Activated naive CD8-positive, alpha-beta T cell treated with anti-CD3 and anti-CD28 coated beads for 36 hours (primary cell): ENCODE measurements around the gene COL1A2. TPM values are rescaled to one million over a fixed set of nuclear protein-coding genes. Genes with fewer than 3 reads are reported as not detected.

Source experiments
- DNase-seq: peaks from one replicate; pipeline ENCODE4 v3.0.0; 2021
- H3K27ac Mint-ChIP-seq: one replicate; pipeline ENCODE4 v1.8.0; 2022; ENCODE audit warnings: mild to moderate bottlenecking, moderate library complexity, mixed read lengths
- H3K27me3 Mint-ChIP-seq: one replicate; pipeline ENCODE4 v1.8.0; 2022; ENCODE audit warnings: mild to moderate bottlenecking, mixed read lengths
- H3K36me3 Mint-ChIP-seq: one replicate; pipeline ENCODE4 v1.8.0; 2021; ENCODE audit warnings: mild to moderate bottlenecking, mixed read lengths
- H3K4me1 Mint-ChIP-seq: one replicate; pipeline ENCODE4 v1.8.0; 2021; ENCODE audit warnings: mixed read lengths
- H3K4me3 Mint-ChIP-seq: one replicate; pipeline ENCODE4 v1.8.0; 2022; ENCODE audit warnings: mild to moderate bottlenecking, moderate library complexity, mixed read lengths
- H3K9me3 Mint-ChIP-seq: one replicate; pipeline ENCODE4 v1.8.0; 2022; ENCODE audit warnings: mixed read lengths
- total RNA-seq, 2 experiments: library from RNA; stranded (reverse); gene quantifications; one replicate each; pipeline ENCODE4 v1.2.3, GENCODE V29; 2021

Gene COL1A2
- total RNA-seq, 2 experiments from 2014 or later, result 0.30 to 0.35 TPM

DNA sequence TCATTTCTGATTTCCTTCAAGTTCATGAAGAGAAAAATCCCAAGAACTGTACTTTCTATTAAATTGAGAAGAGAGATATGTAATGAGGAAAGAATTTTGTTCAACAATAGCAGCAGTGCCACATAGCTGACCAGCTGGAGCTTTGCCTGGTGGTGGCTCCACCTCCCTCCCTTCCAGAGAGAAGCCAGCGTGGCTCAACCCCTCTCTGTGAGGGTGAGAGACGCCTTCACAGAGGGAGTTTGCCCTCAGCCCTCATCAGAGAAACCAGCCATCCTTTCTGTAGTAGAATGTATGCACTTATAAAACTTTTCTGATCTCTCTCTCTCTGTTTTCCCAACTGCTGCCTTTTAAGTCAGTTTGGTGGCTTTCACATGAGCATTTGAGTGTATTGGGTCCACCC is 20.5 kb upstream of the COL1A2 start:
- Mint-ChIP-seq H3K27me3 (peaks cover 8% of the 10 kb centered on the region), H3K4me1 (no peaks in the 10 kb centered on the region), H3K36me3 (no peaks in the 10 kb centered on the region), H3K27ac (no peak overlapping the region), H3K9me3 (no peaks in the 10 kb centered on the region), H3K4me3 (no peak overlapping the region)
- DNase-seq, result no peak

DNA sequence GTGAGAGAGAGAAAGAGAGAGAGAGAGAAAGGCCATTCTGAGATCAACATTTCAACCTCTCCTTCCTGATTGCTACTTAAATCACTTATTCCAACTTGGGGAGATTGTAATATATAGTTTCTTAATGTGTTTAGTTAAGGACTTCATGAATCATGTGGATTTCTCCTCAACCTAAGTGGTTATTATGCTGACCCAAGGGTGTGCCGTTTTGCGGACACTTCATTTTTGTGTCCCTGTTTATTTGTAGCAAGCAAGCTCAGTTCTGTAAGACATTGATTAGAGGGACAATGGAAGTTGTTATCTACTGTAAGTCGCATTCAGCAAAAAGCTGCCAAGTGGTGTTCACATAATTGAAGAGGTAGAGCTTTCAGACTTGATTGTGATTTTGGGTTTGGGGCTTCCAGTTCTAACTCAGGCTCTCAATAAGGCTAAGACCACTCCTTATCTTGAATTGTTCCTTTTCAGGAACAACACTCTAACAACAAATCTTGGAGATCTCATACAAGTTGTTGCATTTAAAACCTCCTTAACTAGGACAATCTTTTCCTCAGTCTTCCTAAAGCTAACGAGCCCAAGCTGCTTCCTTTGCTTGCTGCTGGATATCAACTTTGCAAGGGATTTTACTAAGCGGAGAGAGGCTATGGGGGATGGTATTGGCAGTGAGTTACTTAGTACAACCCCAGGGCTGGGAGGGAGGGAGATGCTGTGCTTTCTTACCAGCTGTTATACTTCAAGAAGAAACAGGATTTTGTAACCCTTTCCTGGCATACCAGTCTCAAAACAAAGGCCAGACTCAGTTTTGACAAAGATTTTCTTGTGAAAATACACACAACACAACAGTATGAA is 19.8 kb upstream of the COL1A2 start:
- Mint-ChIP-seq H3K27ac (no peak overlapping the region), H3K9me3 (no peaks in the 10 kb centered on the region), H3K4me1 (no peaks in the 10 kb centered on the region), H3K27me3 (peaks cover 8% of the 10 kb centered on the region), H3K4me3 (no peak overlapping the region), H3K36me3 (no peaks in the 10 kb centered on the region)
- DNase-seq, result no peak

DNA sequence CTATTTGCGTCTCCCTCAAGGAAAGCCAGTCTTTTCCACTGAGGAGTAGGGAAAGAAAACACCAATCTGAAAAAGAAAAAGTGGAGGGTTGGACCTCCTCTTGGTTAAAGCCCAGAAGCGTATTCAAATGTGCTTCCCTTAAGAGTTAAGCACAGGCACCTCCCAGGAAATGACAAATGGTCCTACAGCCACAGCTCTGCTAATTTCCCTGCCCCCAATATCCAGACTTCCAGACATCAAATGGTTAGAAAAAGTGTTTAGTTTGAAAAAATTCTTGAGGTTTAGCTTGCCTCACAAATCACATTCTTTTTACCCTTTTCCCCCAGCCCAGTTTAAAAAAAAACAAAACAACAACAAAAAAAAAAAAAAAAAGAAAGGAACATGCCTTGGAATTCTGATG is 19.0 kb upstream of the COL1A2 start:
- peaks cover 8% of the 10 kb centered on the region for H3K27me3 Mint-ChIP-seq
- DNase-seq, result no peak
- H3K4me1 Mint-ChIP-seq, result no peaks in the 10 kb centered on the region
- no peak overlapping the region for H3K4me3 Mint-ChIP-seq
- H3K36me3 Mint-ChIP-seq, result no peaks in the 10 kb centered on the region
- H3K9me3 Mint-ChIP-seq, result no peaks in the 10 kb centered on the region
- no peak overlapping the region for H3K27ac Mint-ChIP-seq

DNA sequence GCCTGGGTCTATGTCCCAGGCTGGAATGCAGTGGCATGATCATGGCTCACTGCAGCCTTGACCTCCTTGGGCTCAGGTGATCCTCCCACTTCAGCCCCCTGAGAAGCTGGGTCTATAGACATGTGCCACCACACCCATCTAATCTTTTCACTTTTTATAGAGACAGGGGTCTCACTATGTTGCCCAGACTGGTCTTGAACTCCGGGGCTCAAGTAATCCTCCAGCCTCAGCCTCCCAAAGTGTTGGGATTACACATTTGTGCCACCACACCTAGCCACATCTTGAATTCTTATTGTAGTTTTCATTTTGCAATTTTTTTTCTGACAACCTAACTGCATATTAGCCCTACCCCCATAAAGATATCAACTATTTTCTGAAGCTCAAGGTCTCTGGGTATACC is 18.4 kb upstream of the COL1A2 start:
- H3K9me3 Mint-ChIP-seq, result no peaks in the 10 kb centered on the region
- no peak overlapping the region for H3K4me3 Mint-ChIP-seq
- no peak overlapping the region for H3K27ac Mint-ChIP-seq
- no peaks in the 10 kb centered on the region for H3K36me3 Mint-ChIP-seq
- no peaks in the 10 kb centered on the region for H3K4me1 Mint-ChIP-seq
- DNase-seq, result no peak
- H3K27me3 Mint-ChIP-seq, result peaks cover 8% of the 10 kb centered on the region

DNA sequence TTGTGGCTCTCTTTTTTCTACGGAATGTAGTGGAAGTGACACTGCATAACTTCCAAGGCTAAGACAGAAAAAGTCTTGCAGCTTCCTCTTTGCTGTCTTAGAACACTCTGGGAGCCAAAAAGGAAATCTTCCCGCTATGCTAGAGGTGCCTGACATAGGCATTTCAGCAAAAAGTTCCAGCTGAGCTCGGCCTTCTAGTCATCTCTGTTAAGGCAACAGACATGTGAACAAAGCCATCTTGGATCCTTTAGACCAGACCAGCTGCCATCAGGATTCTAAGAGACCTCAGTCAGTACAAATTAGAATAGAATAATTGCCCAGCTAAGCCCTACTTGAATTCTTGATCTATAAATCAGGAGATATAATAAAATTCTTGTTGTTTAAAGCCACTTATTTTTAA is 16.3 kb upstream of the COL1A2 start:
- H3K4me3 Mint-ChIP-seq, result no peak overlapping the region
- H3K27me3 Mint-ChIP-seq, result peaks cover 8% of the 10 kb centered on the region

DNA sequence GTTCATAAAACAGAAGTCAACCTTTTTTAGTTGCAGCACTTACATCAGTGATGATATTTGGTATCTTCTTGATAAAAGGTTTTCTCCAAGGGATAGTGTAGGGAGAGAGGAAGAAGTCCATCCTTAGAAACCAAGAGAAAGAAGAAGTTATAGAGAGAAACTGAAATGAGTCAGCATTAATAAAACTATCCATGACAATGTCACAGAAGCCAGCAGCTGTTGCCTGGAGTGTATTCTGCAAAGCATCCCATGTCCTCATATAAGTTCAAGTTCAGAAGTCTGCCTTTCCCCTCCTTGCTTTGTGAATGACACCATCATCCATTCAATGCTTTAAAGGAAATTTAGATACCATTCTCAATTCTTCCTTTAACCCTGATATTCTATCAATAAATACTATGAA is 14.4 kb upstream of the COL1A2 start:
- Mint-ChIP-seq H3K27me3 (peaks cover under 1% of the 10 kb centered on the region), H3K36me3 (no peaks in the 10 kb centered on the region), H3K4me3 (no peak overlapping the region), H3K9me3 (no peaks in the 10 kb centered on the region), H3K27ac (no peak overlapping the region), H3K4me1 (no peaks in the 10 kb centered on the region)
- DNase-seq, result no peak

More for the DNA sequence above, 16.3 kb upstream of the COL1A2 start:
- H3K27ac Mint-ChIP-seq, result no peak overlapping the region
- no peaks in the 10 kb centered on the region for H3K4me1 Mint-ChIP-seq
- no peaks in the 10 kb centered on the region for H3K36me3 Mint-ChIP-seq
- no peaks in the 10 kb centered on the region for H3K9me3 Mint-ChIP-seq
- no peak for DNase-seq

DNA sequence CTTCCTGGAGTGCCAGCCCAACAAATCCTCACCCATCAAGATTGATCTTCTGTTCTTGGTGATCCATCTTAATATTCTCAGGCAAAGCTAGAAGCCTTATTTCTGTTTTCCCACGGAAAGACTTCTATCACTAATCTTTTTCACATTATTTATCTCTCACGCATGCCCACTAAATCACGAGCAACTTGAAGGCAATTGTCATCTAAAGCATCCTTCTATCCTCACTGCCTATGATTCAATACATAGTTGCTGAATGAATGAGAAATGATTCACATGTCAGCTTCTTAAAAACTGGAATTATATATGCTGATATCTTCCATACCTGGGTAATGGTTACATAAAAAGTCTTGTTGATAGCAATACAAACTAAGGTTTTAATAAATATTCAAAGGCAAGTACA is 12.6 kb upstream of the COL1A2 start:
- Mint-ChIP-seq H3K27ac (no peak overlapping the region), H3K4me3 (no peak overlapping the region), H3K27me3 (no peaks in the 10 kb centered on the region), H3K4me1 (no peaks in the 10 kb centered on the region), H3K36me3 (no peaks in the 10 kb centered on the region), H3K9me3 (no peaks in the 10 kb centered on the region)
- no peak for DNase-seq

DNA sequence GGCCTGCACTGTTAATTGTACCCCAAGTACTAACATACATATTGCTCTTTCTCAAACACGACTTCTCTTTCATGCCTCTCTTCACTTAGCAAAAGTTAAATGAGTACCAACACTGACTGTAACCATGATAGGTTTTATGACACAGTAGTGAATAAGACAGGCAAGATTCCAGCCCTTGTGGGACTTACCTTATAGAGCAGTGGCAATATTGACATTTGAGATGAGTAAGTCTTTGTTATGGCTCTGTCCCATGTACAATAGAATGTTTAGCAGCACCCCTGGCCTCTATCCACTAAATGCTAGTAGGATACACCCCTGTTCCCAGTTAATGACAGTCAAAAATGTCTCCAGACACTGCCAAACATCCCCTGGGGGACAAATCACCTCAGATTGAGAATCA is 11.9 kb upstream of the COL1A2 start:
- H3K9me3 Mint-ChIP-seq, result no peaks in the 10 kb centered on the region
- DNase-seq, result no peak
- no peak overlapping the region for H3K27ac Mint-ChIP-seq
- no peaks in the 10 kb centered on the region for H3K36me3 Mint-ChIP-seq
- H3K4me1 Mint-ChIP-seq, result no peaks in the 10 kb centered on the region
- no peaks in the 10 kb centered on the region for H3K27me3 Mint-ChIP-seq
- H3K4me3 Mint-ChIP-seq, result no peak overlapping the region

DNA sequence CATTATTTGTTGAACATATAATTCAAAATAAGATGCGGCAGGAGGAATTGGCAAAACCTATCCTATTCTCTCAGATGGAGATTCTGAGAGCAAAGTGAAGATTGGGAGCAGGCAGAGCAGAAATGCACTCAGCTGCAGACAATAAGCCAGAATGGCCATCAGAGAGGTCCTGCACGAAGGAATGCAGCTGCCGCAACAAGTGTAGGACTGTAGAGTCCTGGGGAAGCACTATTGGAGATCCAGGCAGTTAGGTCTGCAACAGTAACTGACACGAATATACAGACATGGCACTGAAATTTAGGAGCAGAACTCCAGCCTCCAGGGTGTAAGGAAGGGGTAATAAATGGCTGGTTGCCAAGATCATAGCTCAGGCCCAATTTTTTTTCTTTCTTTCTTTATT is 10.4 kb upstream of the COL1A2 start:
- H3K9me3 Mint-ChIP-seq, result no peaks in the 10 kb centered on the region
- no peaks in the 10 kb centered on the region for H3K4me1 Mint-ChIP-seq
- no peak overlapping the region for H3K4me3 Mint-ChIP-seq
- DNase-seq, result no peak
- no peak overlapping the region for H3K27ac Mint-ChIP-seq
- H3K27me3 Mint-ChIP-seq, result no peaks in the 10 kb centered on the region
- H3K36me3 Mint-ChIP-seq, result no peaks in the 10 kb centered on the region

DNA sequence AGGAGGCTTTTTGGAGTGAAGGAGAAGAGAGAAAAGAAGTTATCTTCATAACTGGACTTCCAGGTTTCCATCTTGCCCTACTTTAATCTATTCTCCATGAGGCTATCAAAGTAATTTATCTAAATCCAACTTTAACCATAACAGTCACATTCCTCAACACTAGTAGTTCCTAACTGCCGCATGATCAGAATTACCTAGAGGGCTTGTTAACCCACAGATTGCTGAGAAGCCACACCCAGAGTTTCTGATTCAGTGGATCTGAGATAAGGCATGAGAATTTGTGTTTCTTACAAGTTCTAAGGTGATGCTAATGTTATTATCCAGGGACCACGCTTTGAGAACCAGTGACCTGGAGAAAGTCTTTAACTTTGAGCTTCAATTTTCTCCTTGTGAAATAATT is 8.3 kb upstream of the COL1A2 start:
- DNase-seq, result no peak
- Mint-ChIP-seq H3K36me3 (no peaks in the 10 kb centered on the region), H3K4me1 (no peaks in the 10 kb centered on the region), H3K27me3 (peaks cover 6% of the 10 kb centered on the region), H3K9me3 (no peaks in the 10 kb centered on the region), H3K27ac (no peak overlapping the region), H3K4me3 (no peak overlapping the region)

DNA sequence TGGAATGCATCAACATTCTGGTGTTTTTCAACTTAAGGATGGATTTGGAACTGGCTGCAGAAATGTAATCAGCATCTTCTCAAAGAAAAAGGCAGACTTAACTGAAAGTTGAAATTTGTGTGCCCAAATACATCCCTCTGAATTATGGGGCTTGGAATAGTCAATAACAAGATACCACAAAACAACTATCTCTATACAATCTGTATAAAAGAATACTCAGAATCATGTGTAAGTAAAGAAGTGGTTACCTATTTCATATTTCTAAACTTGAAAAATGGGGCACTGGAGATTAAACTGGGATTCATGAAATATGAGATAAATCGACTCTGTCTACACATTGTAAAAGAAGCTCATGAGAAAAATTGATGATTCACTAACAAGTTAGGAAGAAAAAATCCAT is 6.2 kb upstream of the COL1A2 start:
- no peak overlapping the region for H3K27ac Mint-ChIP-seq
- no peak for DNase-seq
- no peaks in the 10 kb centered on the region for H3K36me3 Mint-ChIP-seq
- H3K9me3 Mint-ChIP-seq, result no peaks in the 10 kb centered on the region
- H3K4me3 Mint-ChIP-seq, result no peak overlapping the region
- peaks cover 8% of the 10 kb centered on the region for H3K27me3 Mint-ChIP-seq
- peaks cover 12% of the 10 kb centered on the region for H3K4me1 Mint-ChIP-seq

DNA sequence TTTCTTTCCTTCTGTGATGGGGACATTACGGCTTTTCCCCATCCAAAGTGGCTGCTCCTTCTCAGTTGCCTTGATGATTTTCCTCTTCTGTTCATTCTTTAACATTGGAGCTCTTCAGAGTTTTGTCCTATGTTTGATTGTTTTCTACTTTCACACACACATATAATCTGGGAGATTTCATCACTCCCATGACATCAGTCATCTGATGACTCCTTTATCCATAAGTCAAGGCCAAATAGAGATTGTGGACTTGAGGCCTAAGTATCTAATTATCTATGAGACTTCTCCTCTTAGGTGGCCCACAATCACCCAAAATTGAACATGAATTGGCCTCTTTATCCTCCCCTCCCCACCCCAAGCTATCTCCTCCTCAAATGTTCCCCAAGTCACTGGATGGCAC is 5.3 kb upstream of the COL1A2 start:
- Mint-ChIP-seq H3K4me3 (no peak overlapping the region), H3K27ac (no peak overlapping the region), H3K4me1 (peaks cover 13% of the 10 kb centered on the region), H3K36me3 (no peaks in the 10 kb centered on the region), H3K9me3 (no peaks in the 10 kb centered on the region), H3K27me3 (peaks cover 12% of the 10 kb centered on the region)
- no peak for DNase-seq

DNA sequence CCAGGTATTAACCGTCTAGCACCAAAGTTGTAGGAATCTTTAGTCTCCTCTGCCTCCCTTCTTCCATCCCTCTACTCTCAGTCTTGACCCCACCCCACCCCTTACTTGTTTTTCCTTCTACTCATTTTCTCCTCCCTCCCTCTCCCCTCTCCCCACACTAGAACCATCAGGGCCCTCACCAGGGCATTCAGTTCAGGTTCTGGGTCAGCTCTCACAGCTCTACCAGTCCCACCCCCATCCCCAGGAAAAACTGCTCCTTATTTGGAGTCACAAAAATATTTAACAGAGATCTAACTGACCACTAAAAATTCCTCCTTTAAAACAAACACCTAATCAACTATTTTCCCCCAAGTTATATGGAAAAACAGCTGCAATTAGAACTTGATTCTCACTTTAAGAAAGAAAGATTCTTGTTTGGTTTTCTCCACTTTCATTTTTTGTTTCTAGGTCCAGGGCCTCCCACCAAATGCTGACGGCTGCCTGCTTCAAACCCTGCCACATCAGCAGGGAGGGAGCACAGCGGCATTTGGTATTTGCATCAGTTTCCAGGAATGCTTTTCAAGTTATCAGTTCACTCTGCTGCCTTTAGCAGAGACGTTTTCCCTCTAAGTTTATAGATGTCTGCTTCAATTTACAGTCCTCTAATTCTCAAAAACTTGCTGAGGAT is 2.8 kb upstream of the COL1A2 start:
- Mint-ChIP-seq H3K4me1 (peaks cover 17% of the 10 kb centered on the region), H3K36me3 (no peaks in the 10 kb centered on the region), H3K27ac (peak overlapping the region; percentile 59), H3K4me3 (peak overlapping the region; percentile 11), H3K27me3 (peaks cover 31% of the 10 kb centered on the region), H3K9me3 (no peaks in the 10 kb centered on the region)
- DNase-seq, result peak; percentile 11

DNA sequence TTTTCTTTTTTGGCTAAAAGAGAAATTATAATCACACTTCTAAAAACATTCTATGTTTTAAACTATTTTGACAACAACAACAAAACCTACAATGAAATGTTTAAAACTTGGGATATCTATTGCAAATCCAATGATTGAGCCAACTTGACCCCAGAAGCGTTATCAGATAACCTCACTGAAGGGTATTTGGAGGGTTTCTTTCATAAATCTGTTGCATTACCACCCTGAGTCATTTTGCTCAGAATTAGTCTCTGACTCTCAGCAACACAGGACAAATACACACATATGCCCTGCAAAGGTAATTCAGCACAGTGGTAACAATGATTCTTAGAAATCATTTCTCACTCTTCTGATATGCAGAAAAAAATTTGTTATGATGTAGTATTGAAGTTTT is 2.3 kb upstream of the COL1A2 start:
- Mint-ChIP-seq H3K27ac (no peak overlapping the region), H3K36me3 (no peaks in the 10 kb centered on the region), H3K9me3 (no peaks in the 10 kb centered on the region), H3K4me3 (no peak overlapping the region), H3K27me3 (peaks cover 32% of the 10 kb centered on the region), H3K4me1 (peaks cover 17% of the 10 kb centered on the region)
- DNase-seq, result no peak

DNA sequence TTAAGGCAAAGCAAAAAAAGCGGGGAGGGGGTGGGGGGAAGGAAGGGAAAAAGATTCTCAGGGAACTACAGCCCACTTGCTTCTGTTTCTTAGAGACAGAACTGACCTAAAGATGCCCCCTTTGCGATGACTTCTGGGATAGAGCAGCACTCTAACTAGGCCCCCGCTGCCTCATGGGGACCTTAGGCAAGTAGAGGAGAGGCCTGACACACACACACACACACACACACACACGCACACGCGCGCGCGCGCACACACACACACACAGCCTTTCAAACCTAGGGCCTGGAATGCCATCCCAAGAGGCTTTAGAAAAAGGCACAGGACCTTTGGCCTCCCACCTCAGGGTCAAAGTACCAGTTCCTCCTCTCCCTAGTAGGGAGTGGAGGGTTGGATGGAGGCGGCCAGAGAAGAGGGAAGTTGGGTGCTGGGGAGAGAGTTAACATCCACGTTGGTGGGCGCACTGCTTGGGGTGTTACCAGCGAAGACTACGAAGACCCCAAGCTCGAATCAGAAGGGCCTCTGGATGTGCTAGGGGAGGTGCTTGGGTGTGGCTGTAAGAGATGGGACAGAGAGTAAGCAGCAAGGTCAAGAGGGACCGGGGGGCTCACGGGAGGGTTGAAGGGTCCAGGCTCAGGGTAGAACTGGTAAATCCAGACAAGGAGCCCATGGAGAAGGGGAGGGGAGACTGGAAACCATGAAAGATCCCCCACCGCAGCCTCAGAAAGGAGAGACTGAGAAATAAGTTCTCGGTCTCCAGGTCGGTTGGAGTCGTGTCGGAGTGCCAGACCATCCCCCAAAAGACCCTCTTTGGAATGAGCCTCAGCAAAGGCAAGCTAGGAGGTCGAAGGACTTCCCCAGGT is 1.2 kb upstream of the COL1A2 start:
- H3K36me3 Mint-ChIP-seq, result no peaks in the 10 kb centered on the region
- H3K4me3 Mint-ChIP-seq, result no peak overlapping the region

More for the DNA sequence above, 1.2 kb upstream of the COL1A2 start:
- Mint-ChIP-seq H3K9me3 (no peaks in the 10 kb centered on the region), H3K27me3 (peaks cover 34% of the 10 kb centered on the region), H3K27ac (no peak overlapping the region), H3K4me1 (peaks cover 17% of the 10 kb centered on the region)
- DNase-seq, result no peak
